ENCODE data around the gene PBX3.

PBX3 gene

GRCh38 chr9:125747765-125748445 is 732 bp downstream of the PBX3 start:
- FAIRE-seq (no peak), DNase-seq (ENCODE audit: extremely low spot score, insufficient read length, low read depth) (no peak)

- FAIRE-seq (peak; percentile 57), DNase-seq (ENCODE audit: extremely low spot score, insufficient read length, low read depth) (no peak)
Observed at GRCh38 chr9:125748446-125749099, 1.4 kb downstream of the PBX3 start.

DNA sequence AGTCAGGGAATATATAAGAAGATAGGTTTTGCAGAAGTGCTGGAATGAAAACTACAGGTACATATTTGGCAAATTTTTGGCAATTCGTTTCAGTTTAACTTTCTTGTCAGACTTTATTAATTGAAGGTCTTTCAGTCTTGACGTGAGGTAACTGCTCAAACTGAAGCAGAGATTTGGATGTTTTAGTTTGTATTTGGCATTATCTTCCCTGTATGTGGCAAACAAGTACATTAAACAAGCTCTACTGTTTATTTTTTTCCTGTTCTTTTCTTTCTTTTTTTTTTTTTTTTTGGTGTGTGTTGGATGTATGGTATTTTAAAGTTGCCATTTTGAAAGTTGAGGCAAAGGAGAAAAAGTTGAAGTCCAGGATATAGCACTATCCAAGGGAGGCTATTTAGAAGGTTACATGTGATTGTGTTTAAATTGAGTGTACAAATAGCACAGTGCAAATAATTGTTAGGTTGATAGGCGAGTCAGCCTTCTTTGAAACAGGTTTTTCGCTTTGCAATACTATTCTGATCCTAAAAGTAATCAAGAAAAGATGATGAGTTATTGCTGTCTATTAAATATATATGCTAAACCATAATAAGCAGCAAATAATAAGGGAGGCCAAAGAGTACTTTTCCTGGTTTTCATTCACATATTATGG is 2.2 kb downstream of the PBX3 start:
- DNase-seq (ENCODE audit: extremely low spot score, insufficient read length, low read depth), result no peak
- no peak for FAIRE-seq

DNA sequence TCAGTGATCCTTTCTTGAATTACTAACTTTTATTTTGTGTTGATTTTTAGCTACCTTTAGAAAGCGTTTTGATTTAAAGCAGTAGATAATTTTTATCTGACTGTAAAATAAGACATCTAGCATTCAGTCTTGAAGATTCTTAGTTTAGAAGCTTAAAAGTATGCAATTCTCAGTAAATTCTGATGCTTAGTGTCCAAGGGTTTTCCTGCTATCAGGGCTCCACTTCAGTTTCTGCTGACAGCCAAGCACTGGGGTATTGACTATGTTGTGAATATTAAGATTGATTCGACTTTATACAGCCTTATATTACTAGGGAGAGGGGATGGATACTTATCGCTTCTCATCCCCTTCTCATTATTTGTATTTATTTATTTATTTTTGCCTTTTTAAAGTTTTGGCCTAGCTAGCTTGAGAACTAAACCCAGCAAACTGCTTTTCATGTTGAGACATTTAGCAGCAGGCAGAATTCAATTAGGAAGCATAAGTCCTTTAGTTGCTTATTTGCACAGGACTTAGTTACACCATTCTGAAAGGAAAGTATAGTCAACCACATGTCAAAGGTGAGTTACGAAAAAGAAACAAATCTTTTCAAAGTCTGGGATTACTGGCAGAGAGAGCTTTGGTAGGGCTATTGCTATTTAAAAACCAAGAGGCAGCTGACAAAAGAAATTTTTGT is 2.9 kb downstream of the PBX3 start:
- DNase-seq (ENCODE audit: extremely low spot score, insufficient read length, low read depth) (no peak), FAIRE-seq (no peak)

DNA sequence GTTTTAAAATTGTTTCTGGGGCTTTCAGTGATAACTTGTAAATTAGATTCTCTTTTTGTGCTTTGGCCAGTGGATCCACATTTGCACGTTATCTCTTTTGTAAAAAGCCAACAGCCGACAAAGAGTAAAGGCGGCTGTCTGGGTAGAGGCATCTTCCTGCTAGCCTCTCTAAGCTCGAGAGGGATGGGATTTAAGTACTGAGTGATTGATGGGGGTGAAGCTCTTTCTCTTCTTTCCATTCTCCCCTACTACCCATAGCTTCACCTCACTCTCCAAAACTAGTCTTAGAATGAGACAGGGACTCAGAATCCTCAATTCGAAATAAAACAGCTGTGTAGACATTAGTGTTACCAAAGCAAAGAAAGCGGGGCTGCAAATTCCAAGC is 3.4 kb downstream of the PBX3 start:
- DNase-seq (ENCODE audit: extremely low spot score, insufficient read length, low read depth) (no peak), FAIRE-seq (peak; percentile 24)

GRCh38 chr9:125752070-125752628 is 5.0 kb downstream of the PBX3 start:
- no peak for DNase-seq (ENCODE audit: extremely low spot score, insufficient read length, low read depth)
- no peak for FAIRE-seq

GRCh38 chr9:125754096-125754495 is 6.9 kb downstream of the PBX3 start:
- FAIRE-seq, result peak; percentile 26
- no peak for DNase-seq (ENCODE audit: extremely low spot score, insufficient read length, low read depth)

GRCh38 chr9:125755340-125755739 is 8.2 kb downstream of the PBX3 start:
- no peak for FAIRE-seq
- DNase-seq (ENCODE audit: extremely low spot score, insufficient read length, low read depth), result no peak

- DNase-seq (ENCODE audit: extremely low spot score, insufficient read length, low read depth) (no peak), FAIRE-seq (peak; percentile 29)
Observed at GRCh38 chr9:125756518-125756917, 9.3 kb downstream of the PBX3 start.

GRCh38 chr9:125757834-125758233 is 10.7 kb downstream of the PBX3 start:
- DNase-seq (ENCODE audit: extremely low spot score, insufficient read length, low read depth) (no peak), FAIRE-seq (peak; percentile 52)

- FAIRE-seq (peak; percentile 74), DNase-seq (ENCODE audit: extremely low spot score, insufficient read length, low read depth) (no peak)
Observed at GRCh38 chr9:125758986-125759763, 12.0 kb downstream of the PBX3 start.

GRCh38 chr9:125759764-125760129 is 12.6 kb downstream of the PBX3 start:
- DNase-seq (ENCODE audit: extremely low spot score, insufficient read length, low read depth) (no peak), FAIRE-seq (no peak)

DNA sequence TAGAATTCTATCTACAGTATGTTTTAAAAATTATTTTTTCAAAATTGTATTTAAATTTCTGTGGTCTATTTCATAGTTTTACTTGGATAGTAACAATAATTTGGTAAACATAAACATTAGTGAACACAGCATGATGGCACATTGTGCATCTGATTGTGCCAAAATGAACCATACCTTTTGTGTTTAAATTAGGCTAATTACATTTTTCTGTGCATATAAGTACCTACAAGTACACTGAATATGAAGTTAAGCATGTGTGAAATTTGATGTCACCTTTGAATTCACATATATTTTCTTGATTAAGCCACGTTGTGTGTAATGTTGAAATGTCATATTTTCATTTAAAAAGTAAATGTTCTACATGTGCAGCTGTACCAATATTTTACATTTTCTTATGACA is 13.4 kb downstream of the PBX3 start:
- DNase-seq (ENCODE audit: extremely low spot score, insufficient read length, low read depth), result no peak
- peak; percentile 24 for FAIRE-seq

GRCh38 chr9:125761676-125762450 is 14.7 kb downstream of the PBX3 start:
- DNase-seq (ENCODE audit: extremely low spot score, insufficient read length, low read depth) (no peak), FAIRE-seq (peak; percentile 50)

- no peak for DNase-seq (ENCODE audit: extremely low spot score, insufficient read length, low read depth)
- FAIRE-seq, result no peak
Observed at GRCh38 chr9:125763394-125763801, 16.2 kb downstream of the PBX3 start.

DNA sequence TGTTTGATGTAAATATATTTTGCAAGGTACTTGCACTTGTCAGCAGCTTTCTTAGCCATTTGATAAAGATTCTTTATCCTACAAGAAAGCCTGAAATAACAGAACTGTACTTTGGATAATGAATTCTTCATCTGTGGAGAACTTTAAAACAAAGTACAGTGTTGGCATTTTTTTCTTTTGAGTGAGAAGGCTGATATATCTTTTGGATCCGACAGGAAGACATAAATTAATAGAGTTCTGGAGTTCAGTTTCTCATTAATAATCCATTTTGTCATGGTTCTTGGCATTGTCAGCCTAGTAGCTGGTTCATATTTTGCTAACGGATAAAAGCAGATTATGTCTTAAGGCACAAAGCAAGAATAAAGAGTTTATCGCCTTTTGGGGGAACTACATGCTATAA is 17.0 kb downstream of the PBX3 start:
- no peak for DNase-seq (ENCODE audit: extremely low spot score, insufficient read length, low read depth)
- FAIRE-seq, result peak; percentile 21

- FAIRE-seq, result peak; percentile 56
- no peak for DNase-seq (ENCODE audit: extremely low spot score, insufficient read length, low read depth)
Observed at GRCh38 chr9:125766468-125767221, 19.5 kb downstream of the PBX3 start.

- DNase-seq (ENCODE audit: extremely low spot score, insufficient read length, low read depth), result no peak
- FAIRE-seq, result peak; percentile 81
Observed at GRCh38 chr9:125767349-125767748, 20.2 kb downstream of the PBX3 start.

Data from GM18507 (cell line).